PC-3 (cell line): ENCODE measurements around the gene OR2AE1. TPM values are rescaled to one million over a fixed set of nuclear protein-coding genes. Genes with fewer than 3 reads are reported as not detected.

Experiments
- ATAC-seq: fragments of 200-7000 bp; cut with Tn5 transposase; 2 replicates; pipeline ENCODE4 v1.9.1; 2020; ENCODE audit warnings: mild to moderate bottlenecking, moderate library complexity
- BruUV-seq: library from RNA; stranded (reverse); fragments of 400-500 nt; replicated peaks from 2 replicates; lab custom pipeline; 2021; lab: Mats Ljungman, UMichigan
- CTCF ChIA-PET: fragments of 300-600 bp; sonication (Branson Sonifier 250); formaldehyde crosslinking; loops from one replicate; lab custom pipeline; 2022; ENCODE audit warnings: antibody characterized with exemption; lab: Charles Lee
- POLR2A ChIA-PET: fragments of 300-600 bp; sonication (Branson Sonifier 250); formaldehyde crosslinking; loops from one replicate; lab custom pipeline; 2022; ENCODE audit warnings: antibody characterized with exemption; ENCODE audit not compliant: unreplicated experiment; lab: Charles Lee
- DNase-seq: peaks from one replicate; pipeline ENCODE4 v3.0.0-alpha.2; 2015
- H2AFZ ChIP-seq: fragments of 300-600 bp; sonication (generic); 2 replicates; pipeline ENCODE4 v1.6.0; 2016; ENCODE audit warnings: antibody characterized with exemption, low read length
- H3F3A ChIP-seq: fragments of 300-600 bp; sonication (generic); one replicate; pipeline ENCODE4 v1.6.0; 2017; ENCODE audit warnings: antibody characterized with exemption, low read length, control low read depth, mild to moderate bottlenecking; ENCODE audit not compliant: unreplicated experiment
- H3K27ac ChIP-seq: fragments of 300-600 bp; sonication (generic); 2 replicates; pipeline ENCODE4 v1.5.1; 2016; ENCODE audit warnings: mild to moderate bottlenecking, low read length
- H3K27me3 ChIP-seq: fragments of 300-600 bp; sonication (generic); 2 replicates; pipeline ENCODE4 v1.6.1; 2016; ENCODE audit warnings: low read length, mixed read lengths
- H3K36me3 ChIP-seq: fragments of 300-600 bp; sonication (generic); 2 replicates; pipeline ENCODE4 v1.6.1; 2016; ENCODE audit warnings: low read depth, mixed run types, low read length, mixed read lengths
- H3K4me1 ChIP-seq: fragments of 300-600 bp; sonication (generic); 2 replicates; pipeline ENCODE4 v1.5.1; 2016; ENCODE audit warnings: low read length; ENCODE audit not compliant: insufficient read depth
- H3K4me2 ChIP-seq: fragments of 300-600 bp; sonication (generic); 2 replicates; pipeline ENCODE4 v1.6.0; 2016; ENCODE audit warnings: low read length
- H3K4me3 ChIP-seq: fragments of 300-600 bp; sonication (generic); 2 replicates; pipeline ENCODE4 v1.5.1; 2016; ENCODE audit warnings: mild to moderate bottlenecking, low read length, mixed read lengths
- H3K79me2 ChIP-seq: fragments of 300-600 bp; sonication (generic); 2 replicates; pipeline ENCODE4 v1.6.1; 2017; ENCODE audit warnings: low read length, mixed read lengths
- H3K9ac ChIP-seq: fragments of 300-600 bp; sonication (generic); 2 replicates; pipeline ENCODE4 v1.6.0; 2016; ENCODE audit warnings: mild to moderate bottlenecking, low read length
- H3K9me2 ChIP-seq: fragments of 300-600 bp; sonication (generic); replicated peaks from 2 replicates; pipeline ENCODE4 v1.6.1; 2016; ENCODE audit warnings: mixed run types, low read length, mixed read lengths
- H3K9me3 ChIP-seq: fragments of 300-600 bp; sonication (generic); 2 replicates; pipeline ENCODE4 v1.6.1; 2016; ENCODE audit warnings: low read length, mixed read lengths
- H4K20me1 ChIP-seq: fragments of 300-600 bp; sonication (generic); 2 replicates; pipeline ENCODE4 v1.6.1; 2016; ENCODE audit warnings: low read length, mixed read lengths
- CTCF ChIP-seq: fragments of 300-600 bp; sonication (generic); conservative IDR thresholded peaks from 2 replicates; pipeline ENCODE4 v1.5.1; 2017; ENCODE audit warnings: antibody characterized with exemption, low read depth, mild to moderate bottlenecking, low read length
- EZH2 ChIP-seq: fragments of 300-600 bp; sonication (generic); IDR thresholded peaks from one replicate; pipeline ENCODE4 v1.6.1; 2017; ENCODE audit warnings: antibody characterized with exemption, mild to moderate bottlenecking, low read length; ENCODE audit not compliant: unreplicated experiment
- EZH2phosphoT487 ChIP-seq: fragments of 300-600 bp; sonication (generic); IDR thresholded peaks from 2 replicates; pipeline ENCODE4 v1.6.1; 2018; ENCODE audit warnings: mild to moderate bottlenecking, antibody characterized with exemption, low read length, borderline replicate concordance
- intact Hi-C: fragments of 100-400 bp; cut with micrococcal nuclease; formaldehyde crosslinking; loops from 2 replicates; pipeline ENCODE4 v1.9.0; 2023
- total RNA-seq: library from RNA; depleted of rRNA; stranded (reverse); fragments of >200 nt; gene quantifications from 2 replicates; pipeline ENCODE4 v1.2.3, GENCODE V29; 2014

OR2AE1 gene
- total RNA-seq, 1 experiment from 2014 or later, result 0.18 TPM

- POLR2A ChIA-PET, result no interaction called here
- intact Hi-C loops, result loop anchor here (5.0 to 10.0 kb wide), 2 partner anchors 218 to 310 kb away; partner anchors contain the start of gene ZSCAN25
- no TSS peak for BruUV-seq
These were observed 41.6 kb downstream of the OR2AE1 start for GRCh38 chr7:99835189-99835588.

GRCh38 chr7:99834382-99834781 is 42.5 kb downstream of the OR2AE1 start:
- H3K4me3 ChIP-seq, result no peak overlapping the region
- no peaks in the 10 kb centered on the region for H3K4me1 ChIP-seq
- H3F3A ChIP-seq, result no peaks in the 10 kb centered on the region
- ChIA-PET CTCF (no interaction called here), POLR2A (no interaction called here)
- TF ChIP-seq CTCF (no peak), EZH2 (no peak), EZH2phosphoT487 (no peak)
- H3K4me2 ChIP-seq, result no peak overlapping the region
- no peak overlapping the region for H3K27ac ChIP-seq
- no peak overlapping the region for H3K9ac ChIP-seq
- intact Hi-C loops, result loop anchor here (10.0 kb wide), 1 partner anchor 310 kb away; no protein-coding TSS in a partner anchor
- H3K79me2 ChIP-seq, result no peaks in the 10 kb centered on the region
- no peaks in the 10 kb centered on the region for H3K36me3 ChIP-seq
- no peaks in the 10 kb centered on the region for H3K9me3 ChIP-seq
- H2AFZ ChIP-seq, result no peak overlapping the region
- peaks cover 19% of the 10 kb centered on the region; the same call in 1 of the 2 replicates for H3K27me3 ChIP-seq
- ATAC-seq (no peak), DNase-seq (no peak)
- no peaks in the 10 kb centered on the region for H3K9me2 ChIP-seq
- BruUV-seq, result no TSS peak
- no peaks in the 10 kb centered on the region for H4K20me1 ChIP-seq

More at GRCh38 chr7:99835189-99835588, 41.6 kb downstream of the OR2AE1 start:
- Histone ChIP-seq H3K27ac (no peak overlapping the region), H3K4me2 (no peak overlapping the region), H4K20me1 (no peaks in the 10 kb centered on the region), H2AFZ (no peak overlapping the region), H3K9me3 (no peaks in the 10 kb centered on the region), H3K9ac (no peak overlapping the region), H3K36me3 (no peaks in the 10 kb centered on the region), H3F3A (no peaks in the 10 kb centered on the region), H3K79me2 (no peaks in the 10 kb centered on the region), H3K4me3 (no peak overlapping the region), H3K9me2 (no peaks in the 10 kb centered on the region), H3K27me3 (peaks cover 19% of the 10 kb centered on the region; the same call in 1 of the 2 replicates), H3K4me1 (0 out of 2 replicates have a peak, but pooled peaks cover 4% of the 10 kb centered on the region)
- no peak for TF ChIP-seq EZH2
- no peak for TF ChIP-seq EZH2phosphoT487
- no peak for TF ChIP-seq CTCF
- CTCF ChIA-PET, result no interaction called here
- ATAC-seq (no peak), DNase-seq (no peak)

DNA sequence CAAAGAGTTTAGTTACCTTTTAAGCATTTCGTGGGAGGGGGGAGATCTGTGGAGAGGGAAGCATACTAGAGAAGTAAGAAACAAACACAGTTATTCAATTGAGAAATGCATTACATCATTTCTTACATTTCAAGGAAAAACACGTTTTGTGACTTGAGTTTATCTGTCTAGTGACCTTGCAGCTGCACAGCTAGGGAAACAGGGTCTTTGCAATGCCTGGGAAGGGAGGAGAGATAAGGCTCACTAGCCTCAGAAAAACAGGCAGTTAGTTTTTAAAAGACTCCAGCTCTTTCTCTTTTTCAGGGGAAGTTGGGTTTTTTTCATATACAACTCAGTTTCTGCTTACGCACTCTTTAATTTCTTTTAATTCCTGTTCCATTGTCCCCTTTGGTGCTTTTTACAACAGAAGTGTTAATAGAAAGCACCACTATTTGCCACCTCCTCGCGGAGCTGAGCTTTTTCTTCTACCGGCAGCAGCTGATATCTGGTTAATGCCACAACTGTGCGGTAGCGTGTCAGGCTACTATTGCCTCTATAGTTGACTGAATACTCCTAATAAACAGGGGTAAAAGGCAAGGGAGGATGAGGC is 43.5 kb downstream of the OR2AE1 start:
- H3K27ac ChIP-seq, result no peak overlapping the region
- H3K79me2 ChIP-seq, result no peaks in the 10 kb centered on the region
- no peak overlapping the region for H3K4me3 ChIP-seq
- intact Hi-C loops, result loop anchor here (10.0 kb wide), 1 partner anchor 309 kb away; no protein-coding TSS in a partner anchor
- H3K9me2 ChIP-seq, result no peaks in the 10 kb centered on the region
- H2AFZ ChIP-seq, result no peak overlapping the region
- H4K20me1 ChIP-seq, result no peaks in the 10 kb centered on the region
- ChIA-PET POLR2A (no interaction called here), CTCF (no interaction called here)
- H3K9ac ChIP-seq, result no peak overlapping the region
- TF ChIP-seq EZH2 (no peak), EZH2phosphoT487 (no peak), CTCF (no peak)
- H3K9me3 ChIP-seq, result no peaks in the 10 kb centered on the region
- no peak for ATAC-seq
- no peaks in the 10 kb centered on the region for H3K36me3 ChIP-seq
- H3K4me2 ChIP-seq, result no peak overlapping the region
- no peaks in the 10 kb centered on the region for H3K4me1 ChIP-seq
- H3F3A ChIP-seq, result no peaks in the 10 kb centered on the region
- BruUV-seq, result no TSS peak
- H3K27me3 ChIP-seq, result peaks cover 19% of the 10 kb centered on the region; the same call in 1 of the 2 replicates
- no peak for DNase-seq
